CD1c-positive myeloid dendritic cell (primary cell): ENCODE data around the gene NFAT5.
"Not testable (repeated sequence)": the region's sequence is repeated elsewhere in the genome, so short reads cannot be mapped to it uniquely, and the experiment has no call there.

Experiments
- DNase-seq: peaks from one replicate; pipeline ENCODE4 v3.0.0-alpha.2; 2016; ENCODE audit errors: extremely low spot score

Gene NFAT5

DNA sequence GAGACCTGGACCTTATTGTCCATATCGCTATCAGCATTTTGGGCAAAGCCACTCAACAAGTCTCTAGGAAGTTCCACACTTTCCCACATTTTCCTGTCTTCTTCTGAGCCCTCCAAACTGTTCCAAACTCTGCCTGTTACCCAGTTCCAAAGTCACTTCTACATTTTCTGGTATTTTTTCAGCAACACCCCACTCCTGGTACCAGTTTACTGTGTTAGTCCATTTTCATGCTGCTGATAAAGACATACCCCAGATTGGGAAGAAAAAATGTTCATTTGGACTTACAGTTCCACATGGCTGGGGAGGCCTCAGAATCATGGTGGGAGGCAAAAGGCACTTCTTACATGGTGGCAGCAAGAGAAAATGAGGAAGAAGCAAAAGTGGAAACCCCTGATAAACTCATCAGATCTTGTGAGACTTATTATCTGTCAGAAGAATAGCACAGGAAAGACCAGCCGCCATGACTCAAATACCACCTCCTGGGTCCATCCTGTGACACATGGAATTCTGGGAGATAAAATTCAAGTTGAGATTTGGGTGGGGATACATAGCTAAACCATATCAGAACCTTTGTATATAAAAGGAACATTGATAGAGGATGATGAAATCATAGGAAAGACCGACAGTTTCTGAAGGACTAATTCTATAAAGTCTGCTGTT, 71.6 kb downstream of the NFAT5 start:
- DNase-seq, result not testable (repeated sequence)

DNA sequence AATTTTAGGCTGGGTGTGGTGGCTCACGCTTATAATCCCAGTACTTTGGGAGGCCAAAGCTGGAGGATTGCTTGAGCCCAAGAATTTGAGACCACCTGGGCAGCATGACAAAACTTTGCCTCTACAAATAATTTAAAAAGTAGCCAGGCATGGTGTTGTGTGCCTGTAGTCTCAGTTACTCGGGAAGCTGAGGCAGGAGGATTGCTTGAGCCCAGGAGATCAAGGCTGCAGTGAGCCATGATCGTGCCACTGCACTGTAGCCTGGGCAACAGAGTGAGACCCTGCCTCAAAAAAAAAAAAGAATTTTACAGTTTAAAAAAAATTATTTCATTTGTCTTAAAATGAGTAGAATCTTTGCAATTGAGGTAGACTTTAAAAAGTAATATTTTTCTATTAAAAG, 78.2 kb downstream of the NFAT5 start:
- not testable (repeated sequence) for DNase-seq

DNA sequence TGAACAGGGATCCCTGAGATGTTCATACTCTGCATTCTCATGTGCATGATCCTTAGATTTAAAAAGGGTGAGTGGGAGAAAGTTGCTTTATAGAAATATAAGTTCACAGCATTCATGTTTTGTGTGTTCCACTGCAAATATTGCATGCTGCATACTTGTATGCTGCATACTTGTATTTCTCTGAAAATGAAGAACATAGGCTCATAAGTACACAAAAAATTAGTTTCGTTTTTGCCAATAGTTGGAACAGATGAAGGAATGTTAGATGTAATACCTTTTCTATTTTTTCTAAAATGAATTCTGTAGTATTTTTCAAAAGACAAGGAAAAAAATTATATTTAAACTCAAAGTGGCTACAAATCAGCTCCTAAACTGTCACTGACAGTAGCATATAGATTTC, 79.0 kb downstream of the NFAT5 start:
- no peak for DNase-seq

DNA sequence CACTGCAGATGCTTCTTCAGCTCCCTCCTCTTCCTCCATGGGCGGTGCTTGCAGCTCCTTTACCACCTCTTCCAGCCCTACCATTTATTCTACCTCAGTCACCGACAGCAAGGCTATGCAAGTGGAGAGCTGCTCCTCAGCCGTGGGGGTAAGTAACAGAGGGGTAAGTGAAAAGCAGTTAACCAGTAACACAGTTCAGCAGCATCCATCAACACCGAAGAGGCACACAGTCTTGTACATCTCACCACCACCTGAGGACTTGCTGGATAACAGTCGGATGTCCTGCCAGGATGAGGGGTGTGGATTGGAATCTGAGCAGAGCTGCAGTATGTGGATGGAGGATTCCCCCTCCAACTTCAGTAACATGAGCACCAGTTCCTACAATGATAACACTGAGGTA, 81.3 kb downstream of the NFAT5 start:
- no peak for DNase-seq

DNA sequence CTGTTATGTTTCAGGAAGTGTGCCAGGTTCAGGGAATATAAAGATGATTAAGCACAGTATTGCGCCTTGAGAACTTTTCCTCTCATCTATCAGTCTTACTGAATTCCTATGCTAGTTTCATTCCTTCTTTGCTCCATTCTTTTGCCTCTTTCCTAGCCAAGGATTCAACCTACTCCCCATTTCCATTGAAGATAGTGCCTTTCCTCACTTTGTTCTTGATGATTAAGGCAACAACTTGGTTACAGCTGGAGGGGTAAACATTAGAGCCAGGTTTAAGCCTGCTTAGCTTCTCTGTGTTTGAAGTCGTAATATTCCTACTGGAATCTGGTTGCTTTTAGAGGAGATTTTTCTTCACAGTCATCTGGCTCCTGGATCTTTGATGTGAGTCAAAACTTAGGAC, 85.5 kb downstream of the NFAT5 start:
- no peak for DNase-seq

DNA sequence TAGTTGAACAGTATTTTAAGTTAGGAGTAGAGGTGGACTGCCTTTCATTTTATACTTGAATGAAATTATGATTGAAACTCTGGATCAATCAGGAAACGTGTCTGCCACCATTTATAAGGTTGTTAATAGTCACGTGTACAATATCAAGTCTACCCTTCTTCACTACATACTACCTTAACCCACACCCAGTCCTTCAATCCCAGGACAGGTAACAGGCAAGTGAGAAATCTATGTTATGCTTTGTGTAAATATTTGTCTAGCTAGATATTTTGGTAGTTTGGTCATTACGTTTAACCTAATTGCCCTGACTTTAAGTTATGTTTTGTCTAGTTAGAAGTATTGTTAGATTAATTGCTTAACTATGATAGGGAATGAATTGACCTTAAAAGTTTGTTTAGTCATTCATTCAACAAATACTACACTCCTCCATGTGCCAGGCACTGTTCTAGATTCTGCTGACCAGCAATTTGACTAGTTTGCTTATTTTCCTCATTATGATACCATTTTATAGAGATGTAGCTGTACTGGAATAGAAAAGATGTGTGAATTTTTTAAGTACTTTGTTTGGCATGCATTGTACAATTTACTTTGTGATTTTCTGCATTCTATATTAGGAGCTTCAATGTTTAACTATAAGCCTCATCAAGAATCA, 88.6 kb downstream of the NFAT5 start:
- no peak for DNase-seq

DNA sequence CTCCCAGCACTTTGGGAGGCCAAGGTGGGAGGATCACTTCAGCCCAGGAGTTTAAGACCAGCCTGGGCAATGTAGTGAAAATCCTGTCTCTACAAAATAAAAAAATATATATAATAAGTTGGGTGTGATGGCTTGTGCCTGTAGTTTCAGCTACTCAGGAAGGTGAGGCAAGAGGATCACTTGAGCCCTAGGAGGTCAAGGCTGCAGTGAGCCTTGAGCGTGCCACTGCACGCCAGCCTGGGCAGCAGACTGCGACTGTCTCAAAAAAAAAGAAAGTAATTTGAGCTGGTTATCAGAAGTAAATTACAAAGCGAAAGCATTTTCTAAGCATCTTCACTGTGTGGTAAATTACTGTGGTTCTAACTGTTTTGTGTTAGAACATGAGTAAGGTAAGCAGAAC, 94.4 kb downstream of the NFAT5 start:
- DNase-seq, result no peak

DNA sequence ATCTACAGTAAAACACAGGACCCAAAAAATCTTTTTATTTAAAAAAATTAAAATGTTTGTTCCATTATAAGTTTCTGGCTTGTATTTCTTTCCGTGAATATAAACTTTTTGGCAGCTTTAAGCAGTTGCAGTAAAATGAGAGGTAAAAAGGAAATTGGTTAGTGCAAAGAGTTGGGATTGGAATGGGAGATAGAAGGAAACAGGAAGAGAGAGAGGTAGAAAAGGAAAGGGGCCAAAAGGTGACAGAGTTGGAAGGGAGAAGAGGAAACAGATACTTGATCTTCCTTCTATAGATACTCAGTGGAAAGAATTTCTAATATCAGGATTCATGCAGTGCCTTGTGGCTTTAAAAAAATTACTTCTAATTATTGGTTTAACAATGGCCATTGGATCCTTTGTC, 97.1 kb downstream of the NFAT5 start:
- DNase-seq, result no peak

DNA sequence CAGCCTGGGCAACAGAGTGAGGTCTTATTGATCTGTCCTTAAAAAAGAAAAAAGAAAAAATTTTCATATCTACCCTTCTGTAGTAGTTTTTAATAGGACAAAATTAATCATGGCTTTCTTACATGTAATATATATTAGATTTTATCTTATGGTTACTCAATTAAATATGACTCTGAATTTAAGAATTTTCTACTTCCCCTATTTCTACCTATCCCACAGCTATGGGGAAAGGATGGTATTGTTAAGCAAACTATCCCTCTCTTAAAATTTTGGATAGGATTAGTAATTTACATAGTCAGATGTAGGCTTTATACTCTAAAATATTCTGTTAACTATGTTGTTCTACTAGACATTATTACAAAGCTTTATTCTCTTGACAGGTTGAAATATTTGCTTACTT, 98.1 kb downstream of the NFAT5 start:
- no peak for DNase-seq

DNA sequence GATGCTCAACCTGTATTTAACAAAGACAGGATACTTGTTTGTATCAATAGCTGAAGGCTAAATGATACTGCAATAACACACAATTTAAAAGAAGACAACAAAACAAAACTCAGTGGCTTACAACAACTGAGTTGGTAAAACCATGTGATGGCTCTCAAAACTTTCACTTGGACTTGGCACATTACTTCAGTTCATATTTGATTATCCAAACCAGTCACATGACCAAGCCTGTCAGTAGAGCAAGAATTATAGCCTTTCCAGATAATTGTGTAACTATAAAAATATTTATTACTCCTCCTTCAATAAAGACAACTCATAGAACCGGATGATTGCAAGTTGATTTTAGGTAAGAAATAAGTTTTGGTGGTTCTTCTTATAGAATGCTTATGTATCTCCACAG, 103.8 kb downstream of the NFAT5 start:
- no peak for DNase-seq

DNA sequence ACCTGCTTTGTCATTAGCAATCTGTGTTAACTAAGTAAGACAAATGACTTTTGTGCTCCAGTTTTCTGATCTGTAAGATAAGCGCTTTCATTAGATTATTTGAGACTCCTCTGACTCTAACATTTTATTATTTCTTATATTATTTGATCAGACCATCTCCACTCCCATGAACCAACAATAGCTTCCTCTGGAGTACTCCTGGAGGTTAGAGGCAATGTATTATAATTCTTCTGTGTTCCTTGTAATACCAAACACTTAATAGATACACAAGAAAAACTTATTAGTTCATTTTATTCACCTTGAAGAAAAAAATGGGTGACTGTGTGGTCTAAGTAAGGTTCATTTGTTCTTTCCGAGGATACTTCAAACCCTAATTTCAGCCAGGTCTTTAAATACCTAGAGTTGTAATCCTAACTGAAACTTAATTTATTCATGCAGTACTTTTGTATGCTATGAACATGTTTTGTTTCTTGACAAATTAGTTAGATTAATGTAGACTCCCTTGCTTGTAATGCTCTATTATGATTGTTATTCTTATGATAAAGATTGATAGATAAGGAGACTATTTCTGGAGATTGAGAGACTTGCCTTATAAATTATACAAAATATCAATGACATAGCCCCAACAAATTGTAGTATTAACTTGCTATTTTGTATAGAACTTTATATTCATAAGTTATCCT, 106.7 kb downstream of the NFAT5 start:
- DNase-seq, result no peak

DNA sequence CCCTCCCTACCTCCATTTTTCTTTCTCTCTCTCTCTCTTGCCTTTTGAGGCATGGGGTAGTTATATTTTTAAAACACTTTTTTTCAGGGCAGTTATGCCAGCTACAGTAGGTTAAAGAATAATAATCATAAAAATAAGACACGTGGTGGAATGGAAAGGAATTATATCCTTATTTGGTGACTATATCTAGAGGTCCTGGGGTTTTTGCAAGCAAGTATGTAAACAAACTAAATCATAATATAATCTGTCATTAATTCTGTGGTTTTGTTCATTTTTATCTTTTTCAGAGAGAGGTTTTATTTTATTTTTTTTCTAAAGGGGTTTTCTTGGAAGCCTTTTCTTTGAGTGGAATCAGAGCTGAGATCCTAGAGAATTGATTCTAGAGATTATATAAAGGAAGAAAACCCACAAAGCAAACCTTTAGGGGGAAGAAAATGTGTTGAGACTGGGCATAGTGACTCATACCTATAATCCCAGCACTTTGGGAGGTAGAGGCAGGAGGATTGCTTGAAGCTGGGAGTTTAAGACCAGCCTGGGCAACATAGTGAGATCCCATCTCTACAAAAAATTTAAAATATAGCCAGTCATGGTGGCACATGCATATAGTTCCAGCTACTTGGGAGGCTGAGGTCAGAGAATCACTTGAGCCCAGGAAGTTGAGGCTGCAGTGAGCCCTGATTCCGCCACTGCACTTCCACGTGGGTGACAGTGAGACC, 107.4 kb downstream of the NFAT5 start:
- no peak for DNase-seq

DNA sequence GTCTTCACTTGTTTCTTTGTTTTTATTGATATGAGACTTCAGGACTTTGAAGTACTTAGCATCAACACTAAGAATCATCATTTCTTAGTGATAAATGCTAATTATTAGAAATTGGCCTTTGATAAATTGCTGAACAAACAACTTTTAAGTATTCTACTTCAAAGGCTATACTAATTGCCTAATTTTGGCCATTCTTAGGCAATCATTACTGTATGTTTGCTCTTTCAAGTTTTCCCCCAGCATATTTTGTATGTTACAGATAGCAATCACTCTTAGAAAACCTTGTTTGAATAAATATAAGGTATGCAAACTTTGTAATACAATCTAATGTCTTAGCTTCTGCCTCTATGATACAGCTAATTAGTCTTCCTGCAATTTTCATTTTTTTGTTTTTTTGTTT, 114.6 kb downstream of the NFAT5 start:
- DNase-seq, result no peak

DNA sequence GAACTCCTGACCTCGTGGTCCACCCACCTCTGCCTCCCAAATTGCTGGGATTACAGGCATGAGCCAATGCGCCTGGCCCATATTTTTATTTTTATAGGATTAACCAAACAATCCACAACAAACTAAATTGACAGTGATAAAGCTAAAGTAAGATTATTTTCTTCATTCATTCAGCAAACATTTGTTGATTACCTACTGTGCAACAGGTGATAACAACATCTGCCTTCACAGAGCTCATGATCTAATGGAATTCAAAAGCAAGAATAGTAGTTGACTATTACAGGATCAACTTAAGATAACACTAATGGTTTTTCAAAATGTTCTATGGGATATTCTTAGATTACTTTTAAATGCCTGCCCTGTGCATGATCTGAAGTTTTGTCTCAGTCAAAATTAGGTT, 122.8 kb downstream of the NFAT5 start:
- no peak for DNase-seq

DNA sequence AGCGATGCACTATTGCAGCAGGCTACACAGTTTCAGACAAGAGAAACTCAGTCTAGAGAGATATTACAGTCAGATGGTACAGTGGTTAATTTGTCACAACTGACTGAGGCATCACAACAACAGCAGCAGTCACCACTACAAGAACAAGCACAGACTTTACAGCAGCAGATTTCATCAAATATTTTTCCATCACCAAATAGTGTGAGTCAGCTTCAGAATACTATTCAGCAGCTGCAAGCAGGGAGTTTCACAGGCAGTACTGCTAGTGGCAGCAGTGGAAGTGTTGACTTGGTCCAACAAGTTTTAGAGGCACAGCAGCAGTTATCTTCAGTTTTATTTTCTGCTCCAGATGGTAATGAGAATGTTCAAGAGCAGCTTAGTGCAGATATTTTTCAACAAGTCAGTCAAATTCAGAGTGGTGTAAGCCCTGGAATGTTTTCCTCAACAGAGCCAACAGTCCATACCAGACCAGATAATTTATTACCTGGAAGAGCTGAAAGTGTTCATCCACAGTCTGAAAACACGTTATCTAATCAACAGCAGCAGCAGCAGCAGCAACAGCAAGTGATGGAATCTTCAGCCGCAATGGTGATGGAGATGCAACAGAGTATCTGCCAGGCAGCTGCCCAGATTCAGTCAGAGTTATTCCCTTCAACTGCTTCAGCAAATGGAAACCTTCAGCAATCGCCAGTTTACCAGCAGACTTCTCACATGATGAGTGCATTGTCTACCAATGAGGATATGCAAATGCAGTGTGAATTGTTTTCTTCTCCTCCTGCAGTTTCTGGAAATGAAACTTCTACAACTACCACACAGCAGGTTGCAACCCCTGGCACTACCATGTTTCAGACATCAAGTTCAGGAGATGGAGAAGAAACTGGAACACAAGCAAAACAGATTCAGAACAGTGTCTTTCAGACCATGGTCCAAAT, 126.5 kb downstream of the NFAT5 start:
- no peak for DNase-seq

DNA sequence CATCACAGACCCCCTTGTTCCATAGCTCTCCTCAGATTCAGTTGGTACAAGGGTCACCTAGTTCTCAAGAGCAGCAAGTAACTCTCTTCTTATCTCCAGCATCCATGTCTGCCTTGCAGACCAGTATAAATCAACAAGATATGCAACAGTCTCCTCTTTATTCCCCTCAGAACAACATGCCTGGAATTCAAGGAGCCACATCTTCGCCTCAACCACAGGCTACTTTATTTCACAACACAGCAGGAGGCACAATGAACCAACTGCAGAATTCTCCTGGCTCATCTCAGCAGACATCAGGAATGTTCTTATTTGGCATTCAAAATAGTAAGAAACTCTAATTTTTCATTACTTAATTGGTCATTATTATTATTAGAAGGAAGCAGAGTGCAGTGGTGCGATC, 128.2 kb downstream of the NFAT5 start:
- no peak for DNase-seq

DNA sequence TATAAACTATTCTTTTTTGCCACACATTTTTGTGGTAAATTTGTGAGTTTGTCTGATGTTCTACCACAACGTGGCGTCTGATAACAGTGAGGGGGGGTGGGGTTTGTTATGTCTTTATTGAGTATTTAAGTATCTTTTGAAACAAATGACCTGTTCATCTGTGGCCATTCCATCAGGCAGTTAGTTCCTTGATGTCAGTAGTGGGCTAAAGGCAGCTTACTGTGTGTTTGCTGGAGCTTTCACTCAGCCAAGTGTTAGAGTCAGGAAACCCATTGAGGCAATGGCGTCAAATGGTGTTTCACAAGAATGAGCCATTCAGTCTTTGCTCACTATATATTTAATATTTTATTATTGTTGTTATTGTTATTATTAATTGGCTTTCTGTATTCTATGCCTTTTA, 132.6 kb downstream of the NFAT5 start:
- no peak for DNase-seq

DNA sequence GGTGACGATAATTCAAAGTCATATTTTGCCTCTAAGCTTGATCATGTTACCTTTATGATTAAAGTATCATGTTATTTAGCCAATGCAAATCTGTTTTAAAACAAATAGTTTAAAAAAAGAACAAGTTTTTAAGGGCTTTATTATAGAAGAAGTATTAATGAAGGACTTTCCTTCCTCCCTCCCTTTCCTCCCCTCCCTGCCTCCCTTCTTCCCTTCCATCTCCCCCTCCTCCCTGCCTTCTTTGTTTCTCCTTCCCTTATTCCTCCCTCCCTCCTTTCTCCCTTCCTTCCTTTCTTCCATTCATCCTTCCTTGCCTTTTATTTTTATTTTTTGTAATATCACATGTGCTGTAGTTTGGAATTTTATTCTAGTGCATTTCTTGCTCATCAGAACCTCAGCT, 134.1 kb downstream of the NFAT5 start:
- DNase-seq, result no peak

DNA sequence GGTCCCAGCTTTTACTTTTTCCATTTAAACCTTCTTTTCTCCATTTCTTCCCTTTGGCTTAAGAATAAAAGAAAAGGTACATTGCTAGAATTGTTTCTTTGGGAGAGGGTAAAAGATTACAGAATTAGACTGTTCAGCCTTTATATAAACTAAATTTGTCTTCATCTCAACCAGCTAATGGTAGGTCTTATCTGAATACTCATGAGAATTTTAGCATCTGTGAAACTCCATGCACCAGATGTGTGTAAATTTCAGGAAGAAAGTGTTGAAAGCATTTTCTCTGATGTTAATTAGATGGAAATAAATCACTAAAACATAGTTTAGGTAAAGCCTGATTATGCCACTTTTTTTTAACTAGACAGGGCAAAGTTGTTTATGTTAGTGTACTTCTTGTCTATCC, 135.7 kb downstream of the NFAT5 start:
- DNase-seq, result no peak

DNA sequence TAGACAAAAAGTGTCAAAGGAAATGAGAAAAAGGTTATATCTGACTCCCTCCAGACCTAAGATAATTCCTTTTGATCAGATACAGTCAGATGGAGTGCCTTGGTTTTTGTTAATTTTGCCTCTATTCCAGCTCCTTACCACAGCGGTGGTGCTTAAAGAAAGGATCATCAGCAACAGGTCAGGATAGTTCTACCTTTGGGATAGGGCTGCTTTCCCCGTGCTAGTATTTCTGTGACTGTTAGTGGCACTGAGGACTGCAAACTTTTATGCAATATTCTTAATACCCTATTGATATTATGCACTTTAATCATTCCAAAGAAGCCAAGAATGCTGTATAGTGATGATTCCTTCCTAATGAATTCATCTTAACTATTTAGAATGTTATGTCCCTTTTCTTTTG, 136.1 kb downstream of the NFAT5 start:
- no peak for DNase-seq

DNA sequence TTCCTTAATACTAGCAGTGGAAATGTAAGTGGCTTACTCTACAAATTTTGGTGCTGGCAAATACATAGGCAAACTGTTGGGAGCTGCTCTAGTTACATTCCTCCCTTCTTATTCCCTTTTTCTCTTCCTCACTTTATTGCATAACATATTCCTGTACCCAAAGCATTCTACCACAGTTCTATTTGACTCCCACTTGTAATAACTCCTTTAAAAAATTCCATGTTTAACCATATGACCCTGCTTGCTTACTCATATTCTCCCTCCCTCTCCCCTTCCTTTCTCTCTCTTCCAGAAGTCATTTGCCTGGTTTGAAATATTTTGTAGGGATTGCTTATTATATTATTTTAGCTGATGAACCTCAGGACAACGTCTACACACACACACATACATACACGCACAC, 137.9 kb downstream of the NFAT5 start:
- DNase-seq, result no peak
